IPS DF 4.7 (cell line): ENCODE measurements around the gene TSC22D2.

Source experiments
- DNase-seq: peaks from one replicate; pipeline ENCODE4 v3.0.0-alpha.2; 2013; ENCODE audit warnings: low spot score; ENCODE audit errors: extremely low read depth

The TSC22D2 gene

GRCh38 chr3:150384296-150385212, 23.5 kb upstream of the TSC22D2 start:
- no peak for DNase-seq

- DNase-seq, result no peak
These were observed 22.5 kb upstream of the TSC22D2 start for GRCh38 chr3:150385296-150386242.

GRCh38 chr3:150388498-150389418, 19.3 kb upstream of the TSC22D2 start:
- no peak for DNase-seq

- no peak for DNase-seq
These were observed 18.0 kb upstream of the TSC22D2 start for GRCh38 chr3:150390087-150390486.

- DNase-seq, result no peak
These were observed 16.9 kb upstream of the TSC22D2 start for GRCh38 chr3:150391161-150391560.

GRCh38 chr3:150393745-150394144, 14.4 kb upstream of the TSC22D2 start:
- no peak for DNase-seq

GRCh38 chr3:150394606-150395005, 13.5 kb upstream of the TSC22D2 start:
- no peak for DNase-seq

- DNase-seq, result no peak
These were observed 11.6 kb upstream of the TSC22D2 start for GRCh38 chr3:150396491-150396890.

GRCh38 chr3:150396956-150397550, 11.0 kb upstream of the TSC22D2 start:
- DNase-seq, result no peak

- no peak for DNase-seq
These were observed 9.0 kb upstream of the TSC22D2 start for GRCh38 chr3:150399060-150399459.

GRCh38 chr3:150401285-150401684, 6.8 kb upstream of the TSC22D2 start:
- DNase-seq, result no peak

GRCh38 chr3:150402217-150402616, 5.9 kb upstream of the TSC22D2 start:
- DNase-seq, result no peak

GRCh38 chr3:150404023-150404422, 4.1 kb upstream of the TSC22D2 start:
- DNase-seq, result no peak

GRCh38 chr3:150407051-150407807, 869 bp upstream of the TSC22D2 start:
- DNase-seq, result no peak

- DNase-seq, result no peak
These were observed 284 bp upstream of the TSC22D2 start for GRCh38 chr3:150407808-150408220.

GRCh38 chr3:150409125-150409511, 1.0 kb downstream of the TSC22D2 start:
- no peak for DNase-seq

- DNase-seq, result no peak
These were observed 1.6 kb downstream of the TSC22D2 start for GRCh38 chr3:150409512-150410310.

GRCh38 chr3:150410311-150411105, 2.4 kb downstream of the TSC22D2 start:
- no peak for DNase-seq
